ENCODE measurements around the gene KCNK16.

KCNK16 gene

GRCh38 chr6:39341937-39342336 lies 19.4 kb upstream of the KCNK16 start:
- no peak for DNase-seq (ENCODE audit: low read depth in 2 of 2)

- DNase-seq (ENCODE audit: low read depth in 2 of 2) = no peak
Observed at GRCh38 chr6:39341352-39341751, 18.9 kb upstream of the KCNK16 start.

- DNase-seq (ENCODE audit: low read depth in 2 of 2) = no peak
Observed at GRCh38 chr6:39339868-39340550, 17.5 kb upstream of the KCNK16 start.

- no peak for DNase-seq (ENCODE audit: low read depth in 2 of 2)
Observed at GRCh38 chr6:39339096-39339867, 16.8 kb upstream of the KCNK16 start.

GRCh38 chr6:39338397-39338796 lies 15.9 kb upstream of the KCNK16 start:
- no peak for DNase-seq (ENCODE audit: low read depth in 2 of 2)

GRCh38 chr6:39335780-39336545 lies 13.5 kb upstream of the KCNK16 start:
- DNase-seq (ENCODE audit: low read depth in 2 of 2) = no peak

- no peak for DNase-seq (ENCODE audit: low read depth in 2 of 2)
Observed at GRCh38 chr6:39333644-39334438, 11.3 kb upstream of the KCNK16 start.

GRCh38 chr6:39330476-39330875 lies 8.0 kb upstream of the KCNK16 start:
- DNase-seq (ENCODE audit: low read depth in 2 of 2) = no peak

GRCh38 chr6:39330057-39330456 lies 7.6 kb upstream of the KCNK16 start:
- no peak for DNase-seq (ENCODE audit: low read depth in 2 of 2)

GRCh38 chr6:39328066-39328465 lies 5.6 kb upstream of the KCNK16 start:
- DNase-seq (ENCODE audit: low read depth in 2 of 2) = no peak

- DNase-seq (ENCODE audit: low read depth in 2 of 2) = no peak
Observed at GRCh38 chr6:39327507-39327906, 5.0 kb upstream of the KCNK16 start.

- no peak for DNase-seq (ENCODE audit: low read depth in 2 of 2)
Observed at GRCh38 chr6:39321761-39322160, 741 bp downstream of the KCNK16 start.

- no peak for DNase-seq (ENCODE audit: low read depth in 2 of 2)
Observed at GRCh38 chr6:39320363-39320984, 2.0 kb downstream of the KCNK16 start.

- no peak for DNase-seq (ENCODE audit: low read depth in 2 of 2)
Observed at GRCh38 chr6:39319621-39320362, 2.7 kb downstream of the KCNK16 start.

GRCh38 chr6:39317256-39317655 lies 5.2 kb downstream of the KCNK16 start:
- DNase-seq (ENCODE audit: low read depth in 2 of 2) = no peak

GRCh38 chr6:39314273-39314795 lies 8.2 kb downstream of the KCNK16 start, which contains the start of gene KCNK17:
Gene KCNK17 (minus strand): TSS chr6:39314419. CDS start chr6:39314320, 99 bp downstream.
- DNase-seq (ENCODE audit: low read depth in 2 of 2) = no peak

GRCh38 chr6:39313526-39314272 lies 8.8 kb downstream of the KCNK16 start:
- no peak for DNase-seq (ENCODE audit: low read depth in 2 of 2)

- no peak for DNase-seq (ENCODE audit: low read depth in 2 of 2)
Observed at GRCh38 chr6:39312912-39313525, 9.5 kb downstream of the KCNK16 start.

- no peak for DNase-seq (ENCODE audit: low read depth in 2 of 2)
Observed at GRCh38 chr6:39310542-39310941, 12.0 kb downstream of the KCNK16 start.

All from stimulated activated CD8-positive, alpha-beta memory T cell treated with anti-CD3 and anti-CD28 coated beads, Interleukin-7, amount 100 ng/mL, for 4 hours (primary cell).